Kidney (tissue), 14 donors: ENCODE measurements around the gene OTOF. TPM values are rescaled to one million over a fixed set of nuclear protein-coding genes. Genes with fewer than 3 reads are reported as not detected.

Source experiments
- DNase-seq, 5 donors: peaks; one replicate each; pipeline ENCODE4 v3.0.0-alpha.2; 2013 to 2020
- FAIRE-seq: peaks from 2 replicates; lab custom pipeline; 2012; peaks lifted over from hg19 to GRCh38; lab: Jason Lieb, UNC
- H3K27ac ChIP-seq, 2 donors: one replicate each; pipeline ENCODE4 v1.7.0; 2013; ENCODE audit warnings: low read depth in 2 of 2, low read length in 2 of 2, inconsistent platforms in 1 of 2
- H3K27me3 ChIP-seq: one replicate; pipeline ENCODE4 v1.7.1; 2013; ENCODE audit warnings: low read length, inconsistent platforms; ENCODE audit not compliant: control insufficient read depth, insufficient read depth
- H3K36me3 ChIP-seq, 3 donors: one replicate each; pipeline versions ENCODE4 v1.7.0 to v1.7.1; 2013; ENCODE audit warnings: low read length in 3 of 3, control low read depth in 1 of 3, inconsistent platforms in 1 of 3; ENCODE audit not compliant: insufficient read depth in 3 of 3, control insufficient read depth in 2 of 3
- H3K4me1 ChIP-seq, 3 donors: one replicate each; pipeline versions ENCODE4 v1.7.0 to v1.7.1; 2013; ENCODE audit warnings: low read length in 3 of 3, inconsistent platforms in 1 of 3, low read depth in 1 of 3; ENCODE audit not compliant: control insufficient read depth in 2 of 3, insufficient read depth in 2 of 3
- H3K4me3 ChIP-seq, 3 donors: one replicate each; pipeline versions ENCODE4 v1.7.0 to v1.8.1; 2013; ENCODE audit warnings: low read length in 3 of 3, control low read depth in 1 of 3, inconsistent platforms in 1 of 3
- H3K9ac ChIP-seq, 3 donors: one replicate each; pipeline versions ENCODE4 v1.7.0 to v1.7.1; 2013; ENCODE audit warnings: low read length in 3 of 3, control low read depth in 1 of 3, inconsistent platforms in 1 of 3
- H3K9me3 ChIP-seq, 3 donors: one replicate each; pipeline versions ENCODE4 v1.7.0 to v1.7.1; 2013; ENCODE audit warnings: low read length in 3 of 3, control low read depth in 1 of 3, inconsistent platforms in 1 of 3; ENCODE audit not compliant: control insufficient read depth in 2 of 3, insufficient read depth in 1 of 3
- CTCF ChIP-seq: IDR thresholded peaks from 3 replicates; pipeline ENCODE4 v1.5.1; 2012; ENCODE audit warnings: mild to moderate bottlenecking, moderate library complexity, borderline replicate concordance; ENCODE audit not compliant: insufficient read depth; ENCODE audit errors: extremely low read depth
- intact Hi-C: fragments of 100-400 bp; cut with DNase I; formaldehyde crosslinking; loops from one replicate; pipeline ENCODE4 v1.11.1; 2022
- polyA plus RNA-seq: library from polyadenylated mRNA; stranded (reverse); fragments of 350-450 nt; fragmentation: Illumina TruSeq; extraction: RNeasy Lipid Tissue Mini Kit (QIAGEN cat#74804); gene quantifications from one replicate; pipeline ENCODE4 v1.2.3, GENCODE V29; 2014; ENCODE audit warnings: low read depth, low replicate concordance; ENCODE audit not compliant: insufficient read depth
- total RNA-seq: library from RNA; stranded (reverse); fragmentation: NEBNext Ultra II Directional; extraction: Animal tissue kit (Norgen Biotek cat#: 25700); gene quantifications from one replicate; pipeline ENCODE4 v1.2.1, GENCODE V29; 2021
- donor health status: control.
- donor health status: control.
- donor health status: control.
- donor health status: control.
- donor health status: control.
- donor health status: DM: yes; HTN: yes; CAD: no.
- donor health status: Normal renal cell carcinoma (clear cell type).

The OTOF gene
- total and polyA plus RNA-seq, 2 donors from 2014 or later: 0.16 TPM; not detected in 1

- DNase-seq: no peak
- Histone ChIP-seq H3K36me3 (no peaks in the 10 kb centered on the region), H3K27me3 (no peaks in the 10 kb centered on the region), H3K27ac (no peak overlapping the region), H3K9ac (no peak overlapping the region), H3K4me1 (no peaks in the 10 kb centered on the region), H3K9me3 (no peaks in the 10 kb centered on the region), H3K4me3 (no peak overlapping the region)
- no peak for FAIRE-seq
- intact Hi-C loops: no loop called here
- no peak for TF ChIP-seq CTCF
These were observed 54.8 kb downstream of the OTOF start for GRCh38 chr2:26422947-26423629.

GRCh38 chr2:26421961-26422360 lies 56.0 kb downstream of the OTOF start:
- no peaks in the 10 kb centered on the region for H3K9me3 ChIP-seq
- TF ChIP-seq CTCF: no peak
- intact Hi-C loops: no loop called here
- H3K27ac ChIP-seq: no peak overlapping the region
- no peaks in the 10 kb centered on the region for H3K36me3 ChIP-seq
- H3K9ac ChIP-seq: no peak overlapping the region
- H3K4me1 ChIP-seq: no peaks in the 10 kb centered on the region
- DNase-seq (no peak), FAIRE-seq (no peak)
- no peak overlapping the region for H3K4me3 ChIP-seq
- no peaks in the 10 kb centered on the region for H3K27me3 ChIP-seq

GRCh38 chr2:26414311-26414710 lies 63.6 kb downstream of the OTOF start:
- Histone ChIP-seq H3K4me3 (no peak overlapping the region), H3K4me1 (no peaks in the 10 kb centered on the region), H3K9me3 (no peaks in the 10 kb centered on the region), H3K27ac (no peak overlapping the region), H3K36me3 (no peaks in the 10 kb centered on the region), H3K9ac (no peak overlapping the region), H3K27me3 (no peaks in the 10 kb centered on the region)
- DNase-seq: no peak
- TF ChIP-seq CTCF: no peak
- intact Hi-C loops: no loop called here
- FAIRE-seq: no peak
